B cell (primary cell): Measurements from ENCODE around the gene KISS1R. TPM values are rescaled to one million over a fixed set of nuclear protein-coding genes. Genes with fewer than 3 reads are reported as not detected.

Experiments used
- ATAC-seq: fragments of 200-7000 bp; cut with Tn5 transposase; one replicate; pipeline ENCODE4 v1.10.0; 2021; ENCODE audit warnings: low read depth, mild to moderate bottlenecking, moderate number of reproducible peaks, moderate library complexity
- CTCF ChIA-PET: fragments of 350-600 bp; sonication (Branson Sonifier 250); formaldehyde crosslinking; loops from one replicate; lab custom pipeline; 2021; ENCODE audit warnings: antibody characterized with exemption, inconsistent platforms; lab: Charles Lee
- POLR2A ChIA-PET: fragments of 350-600 bp; sonication (Branson Sonifier 250); formaldehyde crosslinking; loops from one replicate; lab custom pipeline; 2021; ENCODE audit warnings: antibody characterized with exemption; lab: Charles Lee
- DNase-seq: peaks from one replicate; pipeline ENCODE4 v3.0.0; 2013
- H2AFZ ChIP-seq: 2 replicates; pipeline ENCODE4 v1.6.1; 2012; ENCODE audit warnings: mild to moderate bottlenecking, low read depth, low read length; ENCODE audit not compliant: insufficient read depth, poor library complexity, severe bottlenecking
- H3K27ac ChIP-seq, 2 donors: 1 replicate in 1 of 2; 2 replicates in 1 of 2; pipeline ENCODE4 v1.5.1; 2012 to 2013; ENCODE audit warnings: low read length in 2 of 2, mild to moderate bottlenecking in 2 of 2, moderate library complexity in 1 of 2
- H3K27me3 ChIP-seq, 4 experiments: fragments of 200-600 bp in 1 of 4; sonication (generic) in 1 of 4; replicated peaks in 1 of 4; 1 replicate in 2 of 4; 2 replicates in 2 of 4; pipeline versions ENCODE4 v1.6.1 to v1.7.0; 2013 to 2016; ENCODE audit warnings: low read length in 3 of 4, mild to moderate bottlenecking in 2 of 4, mixed read lengths in 1 of 4, moderate library complexity in 1 of 4; ENCODE audit not compliant: insufficient read depth in 4 of 4, control insufficient read depth in 3 of 4; ENCODE audit errors: control extremely low read depth in 1 of 4
- H3K36me3 ChIP-seq, 2 experiments: replicated peaks in 1 of 2; 1 replicate in 1 of 2; 2 replicates in 1 of 2; pipeline versions ENCODE4 v1.6.1 to v1.7.1; 2013; ENCODE audit warnings: low read length in 1 of 2; ENCODE audit not compliant: insufficient read depth in 2 of 2, control insufficient read depth in 1 of 2; ENCODE audit errors: control extremely low read depth in 1 of 2, extremely low read depth in 1 of 2
- H3K4me1 ChIP-seq, 2 donors: fragments of 200-600 bp in 1 of 2; sonication (generic) in 1 of 2; 1 replicate in 1 of 2; 2 replicates in 1 of 2; pipeline versions ENCODE4 v1.5.1 to v1.6.1; 2013 to 2017; ENCODE audit warnings: low read length in 2 of 2; ENCODE audit not compliant: control insufficient read depth in 2 of 2, insufficient read depth in 2 of 2
- H3K4me2 ChIP-seq: replicated peaks from 2 replicates; pipeline ENCODE3; 2012; ENCODE audit warnings: mild to moderate bottlenecking, low read depth, low read length; ENCODE audit not compliant: poor library complexity, severe bottlenecking
- H3K4me3 ChIP-seq, 5 experiments: fragments of 200-600 bp in 1 of 5; sonication (generic) in 1 of 5; 1 replicate in 3 of 5; 2 replicates in 2 of 5; pipeline versions ENCODE4 v1.5.1 to v1.7.0; 2011 to 2016; ENCODE audit warnings: low read length in 4 of 5, mild to moderate bottlenecking in 4 of 5, low read depth in 2 of 5, control low read depth in 1 of 5, moderate library complexity in 1 of 5; ENCODE audit not compliant: insufficient read depth in 1 of 5; ENCODE audit errors: control extremely low read depth in 1 of 5, extremely low read depth in 1 of 5
- H3K79me2 ChIP-seq: fragments of 200-600 bp; sonication (generic); one replicate; pipeline ENCODE4 v1.6.0; 2016; ENCODE audit warnings: low read length; ENCODE audit not compliant: control insufficient read depth, insufficient read depth
- H3K9ac ChIP-seq: fragments of 200-600 bp; sonication (generic); 2 replicates; pipeline ENCODE4 v1.6.1; 2017; ENCODE audit warnings: mild to moderate bottlenecking, low read length, moderate library complexity
- H3K9me3 ChIP-seq, 3 donors: one replicate each; pipeline versions ENCODE4 v1.6.1 to v1.7.1; 2013; ENCODE audit warnings: low read length in 2 of 3; ENCODE audit not compliant: control insufficient read depth in 2 of 3, insufficient read depth in 1 of 3; ENCODE audit errors: control extremely low read depth in 1 of 3
- H4K20me1 ChIP-seq: 2 replicates; pipeline ENCODE4 v1.6.0; 2012; ENCODE audit warnings: mild to moderate bottlenecking, low read length; ENCODE audit not compliant: insufficient read depth, control insufficient read depth, poor library complexity, severe bottlenecking
- H3K27ac Mint-ChIP-seq: one replicate; pipeline ENCODE4 v1.8.0; 2021; ENCODE audit warnings: mixed read lengths
- H3K27me3 Mint-ChIP-seq: one replicate; pipeline ENCODE4 v1.8.0; 2021; ENCODE audit warnings: mixed read lengths
- H3K4me1 Mint-ChIP-seq: one replicate; pipeline ENCODE4 v1.8.0; 2021; ENCODE audit warnings: mixed read lengths
- H3K4me3 Mint-ChIP-seq: one replicate; pipeline ENCODE4 v1.8.0; 2021; ENCODE audit warnings: mixed read lengths
- H3K9me3 Mint-ChIP-seq: one replicate; pipeline ENCODE4 v1.8.0; 2022; ENCODE audit warnings: mixed read lengths; ENCODE audit not compliant: insufficient read depth
- EZH2 ChIP-seq: IDR thresholded peaks from 2 replicates; pipeline ENCODE4 v1.6.1; 2012; ENCODE audit warnings: borderline replicate concordance, low read depth, mild to moderate bottlenecking, moderate library complexity, low read length; ENCODE audit not compliant: insufficient read depth, poor library complexity, severe bottlenecking
- WGBS: methylation state at CpG from one replicate; pipeline ENCODE4 v1.1.5; 2013; ENCODE audit warnings: missing lambda C conversion rate; ENCODE audit not compliant: insufficient coverage; 5-methylcytosine and 5-hydroxymethylcytosine counted together
- intact Hi-C: fragments of 100-400 bp; cut with micrococcal nuclease; formaldehyde crosslinking; loops from one replicate; pipeline ENCODE4 v1.10.0; 2022
- polyA plus RNA-seq: library from polyadenylated mRNA; depleted of rRNA; stranded (reverse); fragments of >200 nt; gene quantifications from 2 replicates; pipeline ENCODE4 v1.2.3, GENCODE V29; 2012
- total RNA-seq, 2 donors: library from RNA; stranded (reverse); fragments of 120-200 nt in 1 of 2; gene quantifications; 1 replicate in 1 of 2; 2 replicates in 1 of 2; pipeline versions ENCODE4 v1.2.3 to v1.2.4, GENCODE V29; 2013 to 2022
- TF ChIP-seq, protein P1 (sequence below): fragments of 200-600 bp; IDR thresholded peaks from one replicate; pipeline ENCODE4 v1.8.0; 2022; ENCODE audit warnings: antibody characterized with exemption, mild to moderate bottlenecking

KISS1R gene
- total and polyA plus RNA-seq, 2 donors (not counting 1 experiment from before 2014, with no cell fraction given): 0.79 to 1.3 TPM

DNA sequence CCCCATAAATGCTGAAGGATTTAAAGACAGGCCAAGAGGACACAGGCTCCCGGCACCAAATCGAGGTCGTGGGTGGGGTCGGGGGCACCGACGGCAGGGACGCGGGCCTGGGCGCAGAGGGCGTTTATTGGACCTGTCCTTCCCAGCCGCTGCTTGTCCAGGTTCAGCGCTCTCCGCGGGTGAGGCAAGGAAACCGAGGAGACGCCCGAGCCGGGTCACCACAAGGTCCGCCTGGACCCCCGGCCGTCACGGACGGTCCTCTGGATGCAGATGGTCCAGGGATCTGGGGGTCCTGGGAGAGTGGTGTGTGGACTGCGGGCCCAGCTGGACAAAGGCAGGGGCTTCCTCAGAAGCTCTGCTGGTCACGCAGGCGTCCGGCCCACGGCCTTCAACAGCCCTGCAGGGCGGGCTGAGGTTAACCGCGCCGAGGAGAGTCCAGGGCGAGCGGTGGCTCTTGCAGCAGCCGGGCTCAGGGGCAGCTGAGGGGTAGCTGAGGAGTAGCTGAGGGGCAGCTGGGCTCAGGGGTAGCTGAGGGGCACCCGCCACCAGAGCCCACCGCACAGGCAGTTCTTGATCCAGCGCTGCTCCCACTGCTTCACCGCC lies 49.2 kb upstream of the KISS1R start:
- CTCF ChIA-PET: no interaction called here
- POLR2A ChIA-PET: no interaction called here

More for the DNA sequence above, 49.2 kb upstream of the KISS1R start:
- H3K27me3 Mint-ChIP-seq: no peaks in the 10 kb centered on the region
- H2AFZ ChIP-seq: no peak overlapping the region
- H3K4me3 Mint-ChIP-seq: no peak overlapping the region
- H3K27me3 ChIP-seq: peaks cover 0 to 4% (median 0%) of the 10 kb centered on the region in 4 experiments
- peaks cover 0 to 8% (median 0%) of the 10 kb centered on the region in 3 donors for H3K9me3 ChIP-seq
- H3K9ac ChIP-seq: no peak overlapping the region
- TF ChIP-seq EZH2: no peak
- TF ChIP-seq, protein P1, sequence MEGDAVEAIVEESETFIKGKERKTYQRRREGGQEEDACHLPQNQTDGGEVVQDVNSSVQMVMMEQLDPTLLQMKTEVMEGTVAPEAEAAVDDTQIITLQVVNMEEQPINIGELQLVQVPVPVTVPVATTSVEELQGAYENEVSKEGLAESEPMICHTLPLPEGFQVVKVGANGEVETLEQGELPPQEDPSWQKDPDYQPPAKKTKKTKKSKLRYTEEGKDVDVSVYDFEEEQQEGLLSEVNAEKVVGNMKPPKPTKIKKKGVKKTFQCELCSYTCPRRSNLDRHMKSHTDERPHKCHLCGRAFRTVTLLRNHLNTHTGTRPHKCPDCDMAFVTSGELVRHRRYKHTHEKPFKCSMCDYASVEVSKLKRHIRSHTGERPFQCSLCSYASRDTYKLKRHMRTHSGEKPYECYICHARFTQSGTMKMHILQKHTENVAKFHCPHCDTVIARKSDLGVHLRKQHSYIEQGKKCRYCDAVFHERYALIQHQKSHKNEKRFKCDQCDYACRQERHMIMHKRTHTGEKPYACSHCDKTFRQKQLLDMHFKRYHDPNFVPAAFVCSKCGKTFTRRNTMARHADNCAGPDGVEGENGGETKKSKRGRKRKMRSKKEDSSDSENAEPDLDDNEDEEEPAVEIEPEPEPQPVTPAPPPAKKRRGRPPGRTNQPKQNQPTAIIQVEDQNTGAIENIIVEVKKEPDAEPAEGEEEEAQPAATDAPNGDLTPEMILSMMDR: no peak
- 97% methylated on average over 39 of the region's 39 CpGs for WGBS
- DNase-seq: no peak
- no peaks in the 10 kb centered on the region for H3K9me3 Mint-ChIP-seq
- H3K4me3 ChIP-seq: no peak overlapping the region
- ATAC-seq: no peak
- H4K20me1 ChIP-seq: no peaks in the 10 kb centered on the region
- no peaks in the 10 kb centered on the region for H3K79me2 ChIP-seq
- intact Hi-C loops: no loop called here
- peaks cover 19% of the 10 kb centered on the region for H3K4me1 Mint-ChIP-seq
- no peak overlapping the region for H3K27ac ChIP-seq
- H3K36me3 ChIP-seq: peaks cover 0 to 17% of the 10 kb centered on the region in 2 experiments
- no peak overlapping the region for H3K27ac Mint-ChIP-seq
- no peak overlapping the region for H3K4me2 ChIP-seq
- peaks cover 20 to 29% of the 10 kb centered on the region in 2 donors for H3K4me1 ChIP-seq
